K562 (cell line): ENCODE results near the gene MXI1. TPM values are rescaled to one million over a fixed set of nuclear protein-coding genes. Genes with fewer than 3 reads are reported as not detected.

ENCODE experiments used
- ATAC-seq: fragments of 200-7000 bp; cut with Tn5 transposase; 3 replicates; pipeline ENCODE4 v1.9.1; 2020; ENCODE audit warnings: moderate library complexity
- BruUV-seq: library from RNA; stranded (reverse); fragments of 400-500 nt; replicated peaks from 2 replicates; lab custom pipeline; 2021; lab: Mats Ljungman, UMichigan
- CTCF ChIA-PET: fragments of 300-600 bp; formaldehyde crosslinking; extraction: SDS; loops from one replicate; lab custom pipeline; 2021; ENCODE audit warnings: low intra/inter-chr PET ratio; lab: Yijun Ruan, JAX
- POLR2A ChIA-PET: fragments of 300-600, 350-650 bp; sonication (Branson Sonifier 250); formaldehyde crosslinking; extraction: SDS; loops from one replicate; lab custom pipeline; 2021; ENCODE audit warnings: antibody characterized with exemption, inconsistent platforms; lab: Yijun Ruan, JAX
- DNase-seq, 4 experiments: peaks; one replicate each; pipeline versions ENCODE4 v3.0.0 to v3.0.0-alpha.2; 2011 to 2018; ENCODE audit warnings: low spot score in 3 of 4, mixed read lengths in 3 of 4; ENCODE audit errors: extremely low read depth in 1 of 4
- FAIRE-seq: peaks from 2 replicates; lab custom pipeline; 2011; peaks lifted over from hg19 to GRCh38; lab: Jason Lieb, UNC
- H2AFZ ChIP-seq: 2 replicates; pipeline ENCODE4 v1.6.0; 2011; ENCODE audit warnings: low read depth, low read length, control low read depth, inconsistent platforms
- H3K27ac ChIP-seq: fragments of 200-600 bp; 3 replicates; pipeline ENCODE4 v1.8.0; 2011; ENCODE audit warnings: low read depth, mild to moderate bottlenecking, control low read depth, inconsistent platforms, low read length, moderate library complexity, mixed read lengths; ENCODE audit errors: extremely low read depth
- H3K27me3 ChIP-seq, 2 experiments: fragments of 300-600 bp in 1 of 2; 2 replicates in 1 of 2; 3 replicates in 1 of 2; pipeline versions ENCODE4 v1.6.0 to v1.8.0; 2011; ENCODE audit warnings: inconsistent platforms in 2 of 2, low read length in 2 of 2, mild to moderate bottlenecking in 1 of 2, mixed read lengths in 1 of 2, moderate library complexity in 1 of 2; ENCODE audit not compliant: control insufficient read depth in 2 of 2, insufficient read depth in 2 of 2
- H3K36me3 ChIP-seq: fragments of 300-600 bp; 3 replicates; pipeline ENCODE4 v1.8.0; 2011; ENCODE audit warnings: mild to moderate bottlenecking, low read length, inconsistent platforms; ENCODE audit not compliant: control insufficient read depth, insufficient read depth
- H3K4me1 ChIP-seq, 2 experiments: fragments of 200-600 bp in 1 of 2; replicated peaks in 1 of 2; 2 replicates in 1 of 2; 3 replicates in 1 of 2; pipeline versions ENCODE4 v1.5.1 to v1.8.0; 2011; ENCODE audit warnings: inconsistent platforms in 2 of 2, low read length in 2 of 2, mild to moderate bottlenecking in 1 of 2, mixed read lengths in 1 of 2, moderate library complexity in 1 of 2; ENCODE audit not compliant: control insufficient read depth in 2 of 2, insufficient read depth in 2 of 2
- H3K4me2 ChIP-seq: 2 replicates; pipeline ENCODE4 v1.6.1; 2011; ENCODE audit warnings: low read length, control low read depth, inconsistent platforms, mixed read lengths; ENCODE audit not compliant: insufficient read depth
- H3K4me3 ChIP-seq: fragments of 200-600 bp; sonication (generic), shearing (Covaris generic); 2 replicates; pipeline ENCODE4 v1.5.1; 2016; ENCODE audit warnings: control low read depth, inconsistent platforms
- H3K79me2 ChIP-seq: fragments of 200-600 bp; 3 replicates; pipeline ENCODE4 v1.8.0; 2011; ENCODE audit warnings: low read length, inconsistent platforms; ENCODE audit not compliant: control insufficient read depth, insufficient read depth
- H3K9ac ChIP-seq, 2 experiments: 2 replicates each; pipeline versions ENCODE4 v1.6.0 to v1.6.1; 2011; ENCODE audit warnings: low read depth in 2 of 2, low read length in 2 of 2, control low read depth in 1 of 2, inconsistent platforms in 1 of 2, mild to moderate bottlenecking in 1 of 2, mixed read lengths in 1 of 2; ENCODE audit not compliant: insufficient read depth in 1 of 2
- H3K9me1 ChIP-seq: one replicate; pipeline ENCODE4 v1.6.0; 2011; ENCODE audit warnings: inconsistent platforms, mild to moderate bottlenecking, low read length, moderate library complexity; ENCODE audit not compliant: control insufficient read depth, insufficient read depth
- H3K9me3 ChIP-seq: replicated peaks from 2 replicates; pipeline ENCODE4 v1.5.1; 2011; ENCODE audit warnings: low read depth, low read length, inconsistent platforms; ENCODE audit not compliant: control insufficient read depth, insufficient read depth
- H4K20me1 ChIP-seq: replicated peaks from 2 replicates; pipeline ENCODE4 v1.6.1; 2011; ENCODE audit warnings: low read length, inconsistent platforms, mixed read lengths; ENCODE audit not compliant: control insufficient read depth, insufficient read depth
- HMGN3 ChIP-seq: IDR thresholded peaks from 2 replicates; pipeline ENCODE4 v1.6.1; 2011; ENCODE audit warnings: borderline replicate concordance, low read depth, mild to moderate bottlenecking, mixed read lengths, low read length; ENCODE audit not compliant: insufficient read length; ENCODE audit errors: extremely low read depth
- KAT2B ChIP-seq: IDR thresholded peaks from one replicate; pipeline ENCODE4 v1.6.1; 2012; ENCODE audit warnings: low read depth, mild to moderate bottlenecking, control low read depth, inconsistent platforms, low read length, moderate library complexity
- MED1 ChIP-seq: sonication (generic); formaldehyde crosslinking; IDR thresholded peaks from 2 replicates; pipeline ENCODE4 v1.8.1; 2023; ENCODE audit warnings: missing genetic modification reagents, borderline replicate concordance
- NFYB ChIP-seq: IDR thresholded peaks from 2 replicates; pipeline ENCODE4 v1.6.1; 2011; ENCODE audit warnings: mild to moderate bottlenecking, moderate library complexity; ENCODE audit not compliant: insufficient read length; ENCODE audit errors: extremely low read depth
- NR0B1 ChIP-seq: fragments of 450-650 bp; IDR thresholded peaks from one replicate; pipeline ENCODE4 v1.6.1; 2018; ENCODE audit warnings: mild to moderate bottlenecking, moderate library complexity; ENCODE audit not compliant: partially characterized antibody
- POLR2B ChIP-seq: fragments of 450-650 bp; IDR thresholded peaks from 2 replicates; pipeline ENCODE4 v1.6.1; 2018; ENCODE audit warnings: low read depth; ENCODE audit not compliant: partially characterized antibody
- RBFOX2 ChIP-seq: fragments of 200-400 bp; formaldehyde crosslinking; IDR thresholded peaks from 2 replicates; pipeline ENCODE4 v1.6.1; 2017; ENCODE audit warnings: low read depth, mild to moderate bottlenecking, low read length, moderate library complexity
- SMARCA5 ChIP-seq: fragments of 450-650 bp; IDR thresholded peaks from 2 replicates; pipeline ENCODE4 v1.6.1; 2016
- SRSF1 ChIP-seq: fragments of 200-400 bp; formaldehyde crosslinking; IDR thresholded peaks from 2 replicates; pipeline ENCODE4 v1.6.1; 2017; ENCODE audit warnings: mild to moderate bottlenecking, low read depth, low read length, moderate library complexity
- UBTF ChIP-seq, 2 experiments: IDR thresholded peaks; 2 replicates each; pipeline ENCODE4 v1.6.1; 2012; ENCODE audit warnings: improper control_type of control experiment in 2 of 2, low read depth in 2 of 2, low read length in 2 of 2, borderline replicate concordance in 1 of 2
- ZBTB7A ChIP-seq: IDR thresholded peaks from 2 replicates; pipeline ENCODE4 v1.6.1; 2011; ENCODE audit warnings: low read depth, mild to moderate bottlenecking, low read length, moderate library complexity, borderline replicate concordance; ENCODE audit not compliant: control insufficient read depth
- ZFX ChIP-seq: sonication (generic); formaldehyde crosslinking; IDR thresholded peaks from 2 replicates; pipeline ENCODE4 v1.8.0; 2022; ENCODE audit warnings: mild to moderate bottlenecking, missing genetic modification reagents, moderate library complexity
- ZKSCAN3 ChIP-seq: fragments of 250-450 bp; sonication (Bioruptor Pico); IDR thresholded peaks from 2 replicates; pipeline ENCODE4 v1.4.0; 2020
- WGBS: fragments of 100-300 bp; shearing (Covaris generic); methylation state at CpG from one replicate; pipeline ENCODE4 v1.1.6; 2016; ENCODE audit warnings: low coverage, mixed read lengths; ENCODE audit not compliant: insufficient coverage; ENCODE audit errors: missing lambda C conversion rate; 5-methylcytosine and 5-hydroxymethylcytosine counted together
- in situ Hi-C: fragments of 300-500 bp; cut with MboI; formaldehyde crosslinking; loops from 4 replicates; pipeline ENCODE4 v1.15.0; 2018; ENCODE audit warnings: inconsistent platforms, mixed read lengths
- intact Hi-C: fragments of 100-400 bp; cut with micrococcal nuclease; formaldehyde crosslinking; loops from 2 replicates; pipeline ENCODE4 v1.14.2; 2022
- polyA plus RNA-seq, 8 experiments: library from polyadenylated mRNA; depleted of rRNA in 4 of 8; stranded (reverse) in 5 of 8; unstranded in 3 of 8; fragments of >200 nt; fragmentation: Nextera tagmentation in 2 of 8; fragmentation: Illumina TruSeq in 1 of 8; extraction: Ambion mirVana in 2 of 8; extraction: Trizol in 1 of 8; gene quantifications; 2 replicates each; pipeline versions ENCODE4 v1.2.1 to v1.2.3, GENCODE V29; 2011 to 2014; ENCODE audit warnings: inconsistent platforms in 1 of 8, missing spikeins in 1 of 8
- total RNA-seq, 7 experiments: library from RNA; depleted of rRNA in 6 of 7; stranded (reverse); fragments of >200 nt in 6 of 7; fragmentation: Illumina TruSeq in 2 of 7; extraction: Trizol in 2 of 7; gene quantifications; 2 replicates each; pipeline versions ENCODE4 v1.2.1 to v1.2.3, GENCODE V29; 2011 to 2021; ENCODE audit warnings: low replicate concordance in 1 of 7
- TF ChIP-seq, protein P1 (sequence below): IDR thresholded peaks from 2 replicates; pipeline ENCODE4 v1.6.1; 2011; ENCODE audit warnings: borderline replicate concordance, low read depth, mild to moderate bottlenecking, moderate library complexity, low read length; ENCODE audit not compliant: insufficient read depth, poor library complexity, severe bottlenecking

Gene MXI1
- total and polyA plus RNA-seq, 9 of the 15 experiments (the other 6 are each of a cell fraction or from before 2014, with no cell fraction given): 9.1 to 23.7 (median 14.8) TPM

- TF ChIP-seq KAT2B: no peak
These were observed 96.3 kb downstream of the MXI1 start (continued) for GRCh38 chr10:110303681-110304080.

- no peaks in the 10 kb centered on the region for H3K27me3 ChIP-seq
- H3K4me3 ChIP-seq: peak overlapping the region; percentile 89
- no peak for FAIRE-seq
- CTCF ChIA-PET: interaction anchor here (1.7 kb wide), 1 partner anchor 245 kb away, joined by 3 read pairs; no protein-coding TSS in a partner anchor
- DNase-seq: peak in 2 of 4 experiments; percentile 30 to 46
- ATAC-seq: peak; percentile 87
- peaks cover 42% of the 10 kb centered on the region for H3K36me3 ChIP-seq
- WGBS: 3% methylated on average over 8 of the region's 42 CpGs
- intact Hi-C loops: no loop called here
- peaks cover 0 to 11% of the 10 kb centered on the region in 2 experiments; a peak in 2 of 5 replicates for H3K4me1 ChIP-seq
- peak overlapping the region; percentile 87 for H3K27ac ChIP-seq
- POLR2A ChIA-PET: interaction anchor here (0.6 to 1.8 kb wide), 7 partner anchors 15 to 265 kb away, joined by 3 to 6 read pairs (median 3); no protein-coding TSS in a partner anchor
- peak overlapping the region; percentile 83 to 99 for H3K9ac ChIP-seq
- peak overlapping the region; percentile 55; the same call in 1 of the 2 replicates for H2AFZ ChIP-seq
- BruUV-seq: no TSS peak
- no peaks in the 10 kb centered on the region for H3K9me3 ChIP-seq
- peaks cover 4% of the 10 kb centered on the region for H4K20me1 ChIP-seq
- in situ Hi-C loops: no loop called here
- H3K79me2 ChIP-seq: peaks cover 54% of the 10 kb centered on the region
- no peaks in the 10 kb centered on the region for H3K9me1 ChIP-seq
- peak overlapping the region; percentile 75; the same call in 1 of the 2 replicates for H3K4me2 ChIP-seq
- no peak for TF ChIP-seq POLR2B
- TF ChIP-seq SRSF1: no peak
- peak; percentile 38 for TF ChIP-seq HMGN3
- no peak for TF ChIP-seq NR0B1
- peak; percentile 57 to 60; a peak in 2 of 4 replicates for TF ChIP-seq UBTF (IDR thresholded peaks at IDR 0.05; ENCODE audit: borderline replicate concordance in 1 of 2, low read depth in 2 of 2, low read length in 2 of 2)
- no peak for TF ChIP-seq SMARCA5
- TF ChIP-seq RBFOX2: peak; percentile 76
- no peak for TF ChIP-seq ZKSCAN3 (CRISPR knock-in tag)
- TF ChIP-seq ZFX (CRISPR knock-in tag): peak; percentile 56
- TF ChIP-seq ZBTB7A: peak; percentile 52; the same call in 1 of the 2 replicates
- TF ChIP-seq KAT2B: no peak
- TF ChIP-seq NFYB: no peak
- TF ChIP-seq, protein P1, sequence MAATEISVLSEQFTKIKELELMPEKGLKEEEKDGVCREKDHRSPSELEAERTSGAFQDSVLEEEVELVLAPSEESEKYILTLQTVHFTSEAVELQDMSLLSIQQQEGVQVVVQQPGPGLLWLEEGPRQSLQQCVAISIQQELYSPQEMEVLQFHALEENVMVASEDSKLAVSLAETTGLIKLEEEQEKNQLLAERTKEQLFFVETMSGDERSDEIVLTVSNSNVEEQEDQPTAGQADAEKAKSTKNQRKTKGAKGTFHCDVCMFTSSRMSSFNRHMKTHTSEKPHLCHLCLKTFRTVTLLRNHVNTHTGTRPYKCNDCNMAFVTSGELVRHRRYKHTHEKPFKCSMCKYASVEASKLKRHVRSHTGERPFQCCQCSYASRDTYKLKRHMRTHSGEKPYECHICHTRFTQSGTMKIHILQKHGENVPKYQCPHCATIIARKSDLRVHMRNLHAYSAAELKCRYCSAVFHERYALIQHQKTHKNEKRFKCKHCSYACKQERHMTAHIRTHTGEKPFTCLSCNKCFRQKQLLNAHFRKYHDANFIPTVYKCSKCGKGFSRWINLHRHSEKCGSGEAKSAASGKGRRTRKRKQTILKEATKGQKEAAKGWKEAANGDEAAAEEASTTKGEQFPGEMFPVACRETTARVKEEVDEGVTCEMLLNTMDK: peak; percentile 8
- no peak for TF ChIP-seq MED1 (CRISPR knock-in tag)
These were observed 97.0 kb downstream of the MXI1 start for GRCh38 chr10:110304394-110304779.
